ENCODE data around the gene IQUB. TPM values are rescaled to one million over a fixed set of nuclear protein-coding genes. Genes with fewer than 3 reads are reported as not detected.

IQUB gene
- total RNA-seq, 2 donors from 2014 or later = 2.0 to 4.8 TPM

- intact Hi-C loops (cut with DNase I) = no loop called here
- 71% methylated on average over 1 of the region's 1 CpG for WGBS
- Histone ChIP-seq H3K27ac (no peak overlapping the region), H3K27me3 (replicated peaks; ENCODE audit: insufficient read depth) (no peaks in the 10 kb centered on the region), H3K36me3 (no peaks in the 10 kb centered on the region), H3K4me3 (no peak overlapping the region), H3K9me3 (no peaks in the 10 kb centered on the region), H3K4me1 (replicated peaks) (no peaks in the 10 kb centered on the region)
- DNase-seq (ENCODE audit: low spot score) = no peak
- TF ChIP-seq CTCF (IDR thresholded peaks at IDR 0.05) (no peak), POLR2A (IDR thresholded peaks at IDR 0.05) (no peak), POLR2AphosphoS5 (IDR thresholded peaks at IDR 0.05) (no peak)
Observed at GRCh38 chr7:123498031-123498430, 36.4 kb downstream of the IQUB start.

- Histone ChIP-seq H3K36me3 (no peaks in the 10 kb centered on the region), H3K4me3 (no peak overlapping the region), H3K27ac (no peak overlapping the region), H3K9me3 (no peaks in the 10 kb centered on the region), H3K4me1 (replicated peaks) (no peaks in the 10 kb centered on the region), H3K27me3 (replicated peaks; ENCODE audit: insufficient read depth) (no peaks in the 10 kb centered on the region)
- 18% methylated on average over 3 of the region's 3 CpGs for WGBS
- intact Hi-C loops (cut with DNase I) = loop anchor here (5.0 kb wide), 2 partner anchors 43 to 203 kb away; no protein-coding TSS in a partner anchor
- DNase-seq (ENCODE audit: low spot score) = peak; percentile 24
- TF ChIP-seq POLR2AphosphoS5 (IDR thresholded peaks at IDR 0.05) (no peak), POLR2A (IDR thresholded peaks at IDR 0.05) (no peak), CTCF (IDR thresholded peaks at IDR 0.05) (peak; percentile 49 to 75 (median 60))
Observed at GRCh38 chr7:123494193-123494796, 40.1 kb downstream of the IQUB start.

- no peaks in the 10 kb centered on the region for H3K27me3 ChIP-seq (replicated peaks; ENCODE audit: insufficient read depth)
- H3K4me1 ChIP-seq (replicated peaks) = no peaks in the 10 kb centered on the region
- no peak for TF ChIP-seq POLR2A (IDR thresholded peaks at IDR 0.05)
- TF ChIP-seq POLR2AphosphoS5 (IDR thresholded peaks at IDR 0.05) = no peak
- TF ChIP-seq CTCF (IDR thresholded peaks at IDR 0.05) = no peak
- intact Hi-C loops (cut with DNase I) = loop anchor here (5.0 kb wide), 2 partner anchors 45 to 205 kb away; no protein-coding TSS in a partner anchor
- no peak overlapping the region for H3K27ac ChIP-seq
- H3K9me3 ChIP-seq = no peaks in the 10 kb centered on the region
- H3K36me3 ChIP-seq = no peaks in the 10 kb centered on the region
- no peak for DNase-seq (ENCODE audit: low spot score)
- WGBS = 75% methylated on average over 3 of the region's 3 CpGs
- no peak overlapping the region for H3K4me3 ChIP-seq
Observed at GRCh38 chr7:123492485-123492884, 41.9 kb downstream of the IQUB start.

- H3K9me3 ChIP-seq = no peaks in the 10 kb centered on the region
- no peaks in the 10 kb centered on the region for H3K4me1 ChIP-seq (replicated peaks)
- H3K27me3 ChIP-seq (replicated peaks; ENCODE audit: insufficient read depth) = no peaks in the 10 kb centered on the region
- TF ChIP-seq CTCF (IDR thresholded peaks at IDR 0.05) = no peak
- DNase-seq (ENCODE audit: low spot score) = no peak
- intact Hi-C loops (cut with DNase I) = no loop called here
- 94% methylated on average over 2 of the region's 2 CpGs for WGBS
- no peak overlapping the region for H3K4me3 ChIP-seq
- no peak overlapping the region for H3K27ac ChIP-seq
- H3K36me3 ChIP-seq = no peaks in the 10 kb centered on the region
Observed at GRCh38 chr7:123485721-123486120, 48.7 kb downstream of the IQUB start.

- TF ChIP-seq POLR2AphosphoS5 (IDR thresholded peaks at IDR 0.05) (no peak), CTCF (IDR thresholded peaks at IDR 0.05) (no peak), POLR2A (IDR thresholded peaks at IDR 0.05) (no peak)
- Histone ChIP-seq H3K27me3 (replicated peaks; ENCODE audit: insufficient read depth) (no peaks in the 10 kb centered on the region), H3K9me3 (no peaks in the 10 kb centered on the region), H3K27ac (no peak overlapping the region), H3K4me1 (replicated peaks) (no peaks in the 10 kb centered on the region), H3K4me3 (no peak overlapping the region), H3K36me3 (no peaks in the 10 kb centered on the region)
- intact Hi-C loops (cut with DNase I) = no loop called here
- DNase-seq (ENCODE audit: low spot score) = no peak
- WGBS = 97% methylated on average over 1 of the region's 1 CpG
Observed at GRCh38 chr7:123485187-123485586, 49.2 kb downstream of the IQUB start.

Data from prostate gland (tissue), 2 donors.